ENCODE results near the gene ZNF786.
"Not testable (repeated sequence)": the region's sequence is repeated elsewhere in the genome, so short reads cannot be mapped to it uniquely, and the experiment has no call there.

The ZNF786 gene, protein sequence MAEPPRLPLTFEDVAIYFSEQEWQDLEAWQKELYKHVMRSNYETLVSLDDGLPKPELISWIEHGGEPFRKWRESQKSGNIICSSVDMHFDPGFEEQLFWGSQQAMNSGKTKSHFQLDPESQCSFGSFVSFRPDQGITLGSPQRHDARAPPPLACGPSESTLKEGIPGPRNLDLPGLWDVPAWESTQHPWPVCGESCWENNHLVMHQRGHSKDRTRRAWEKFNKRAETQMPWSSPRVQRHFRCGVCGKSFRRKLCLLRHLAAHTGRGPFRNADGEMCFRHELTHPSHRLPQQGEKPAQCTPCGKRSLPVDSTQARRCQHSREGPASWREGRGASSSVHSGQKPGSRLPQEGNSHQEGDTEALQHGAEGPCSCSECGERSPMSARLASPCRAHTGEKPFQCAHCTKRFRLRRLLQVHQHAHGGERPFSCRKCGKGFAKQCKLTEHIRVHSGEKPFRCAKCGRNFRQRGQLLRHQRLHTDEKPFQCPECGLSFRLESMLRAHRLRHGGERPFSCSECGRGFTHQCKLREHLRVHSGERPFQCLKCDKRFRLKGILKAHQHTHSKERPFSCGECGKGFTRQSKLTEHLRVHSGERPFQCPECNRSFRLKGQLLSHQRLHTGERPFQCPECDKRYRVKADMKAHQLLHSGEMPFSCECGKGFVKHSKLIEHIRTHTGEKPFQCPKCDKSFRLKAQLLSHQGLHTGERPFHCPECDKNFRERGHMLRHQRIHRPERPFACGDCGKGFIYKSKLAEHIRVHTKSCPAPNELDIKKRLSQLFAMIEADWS

DNA sequence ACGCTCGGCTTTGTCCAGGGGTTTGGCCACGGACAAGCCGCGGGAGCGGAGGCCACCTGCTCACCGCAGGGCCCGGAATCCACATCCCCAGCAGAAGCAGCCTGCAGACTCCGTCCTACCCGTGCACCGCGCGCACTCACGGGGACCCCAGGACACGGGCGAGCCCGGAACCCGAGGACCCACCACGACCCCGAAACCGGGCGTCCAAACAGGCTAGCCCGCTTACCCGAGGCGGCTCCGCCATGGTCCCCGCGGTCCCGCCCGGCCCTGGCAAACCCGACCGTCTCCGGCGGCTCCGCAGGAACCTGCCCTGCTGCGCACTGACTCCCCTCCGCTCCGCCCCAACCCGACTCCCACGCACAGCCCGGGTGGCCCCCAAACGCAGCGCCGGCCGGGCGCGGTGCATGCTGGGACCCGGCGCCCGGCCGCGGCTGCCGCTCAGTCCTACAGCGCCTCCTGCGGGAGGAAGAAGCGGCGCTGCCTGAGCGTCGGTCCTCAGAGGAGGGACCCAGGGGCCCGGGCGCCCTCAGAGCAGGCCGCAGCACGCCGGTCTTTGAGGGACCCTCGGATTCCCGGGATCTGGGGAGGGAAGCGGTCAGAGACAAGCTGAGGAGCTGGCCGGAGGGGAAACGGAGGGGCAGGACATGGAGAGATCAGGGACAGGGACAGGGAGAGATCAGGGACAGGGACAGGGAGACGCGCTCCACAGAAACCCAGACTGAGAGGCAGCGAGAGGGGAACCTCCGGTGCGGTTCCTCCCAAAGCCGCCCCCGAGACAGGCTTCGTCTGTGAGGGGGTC lies at the start of gene ZNF786:
Gene ZNF786, minus strand, starts transcription at position 322 of the 799 bp plus-strand sequence. Its CDS starts 78 bp downstream, at position 244.
- peak; percentile 92 for DNase-seq

DNA sequence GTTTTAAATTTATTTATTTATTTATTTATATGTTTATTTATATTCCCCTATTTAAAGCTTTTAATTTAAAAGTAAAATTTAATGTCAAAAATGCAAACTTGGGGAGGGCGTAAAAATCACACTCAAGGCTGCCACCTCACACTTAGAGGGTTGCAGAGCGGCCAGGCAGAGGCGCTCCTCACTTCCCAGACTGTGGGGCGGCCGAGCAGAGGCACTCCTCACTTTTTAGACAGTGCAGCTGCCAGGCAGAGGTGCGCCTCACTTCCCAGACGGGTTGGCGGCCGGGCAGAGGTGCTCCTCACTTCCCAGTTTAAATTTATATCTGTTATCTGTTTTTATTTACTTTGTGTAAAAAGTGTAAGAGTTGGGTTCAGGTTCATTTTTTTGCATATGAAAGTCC lies 45.6 kb upstream of the ZNF786 start:
- DNase-seq: no peak

DNA sequence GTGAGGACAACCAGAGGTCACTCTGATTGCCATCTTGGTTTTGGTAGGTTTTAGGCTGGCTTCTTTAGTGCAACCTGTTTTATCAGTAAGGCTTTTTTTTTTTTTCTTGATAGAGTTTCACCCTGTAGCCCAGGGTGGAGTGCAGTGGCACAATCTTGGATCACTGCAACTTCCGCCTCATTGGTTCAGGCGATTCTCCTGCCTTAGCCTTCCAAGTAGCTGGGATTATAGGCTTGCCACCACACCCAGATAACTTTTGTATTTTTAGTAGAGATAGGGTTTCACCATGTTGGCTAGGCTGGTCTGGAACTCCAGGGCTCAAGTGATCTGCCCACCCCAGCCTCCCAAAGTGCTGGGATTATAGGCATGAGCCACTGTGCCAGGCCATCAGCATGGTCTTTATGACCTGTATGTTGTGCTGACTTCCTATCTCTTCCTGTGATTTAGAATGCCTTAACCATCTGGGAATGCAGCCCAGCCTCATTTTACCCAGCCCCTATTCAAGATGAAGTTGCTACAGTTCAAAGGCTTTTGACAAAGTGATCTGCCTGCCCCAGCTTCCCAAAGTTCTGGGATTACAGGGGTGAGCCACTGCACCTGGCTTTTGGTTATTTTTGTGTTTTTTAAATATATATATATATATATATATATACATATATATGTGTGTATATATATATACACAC lies 42.7 kb upstream of the ZNF786 start:
- DNase-seq: no peak

DNA sequence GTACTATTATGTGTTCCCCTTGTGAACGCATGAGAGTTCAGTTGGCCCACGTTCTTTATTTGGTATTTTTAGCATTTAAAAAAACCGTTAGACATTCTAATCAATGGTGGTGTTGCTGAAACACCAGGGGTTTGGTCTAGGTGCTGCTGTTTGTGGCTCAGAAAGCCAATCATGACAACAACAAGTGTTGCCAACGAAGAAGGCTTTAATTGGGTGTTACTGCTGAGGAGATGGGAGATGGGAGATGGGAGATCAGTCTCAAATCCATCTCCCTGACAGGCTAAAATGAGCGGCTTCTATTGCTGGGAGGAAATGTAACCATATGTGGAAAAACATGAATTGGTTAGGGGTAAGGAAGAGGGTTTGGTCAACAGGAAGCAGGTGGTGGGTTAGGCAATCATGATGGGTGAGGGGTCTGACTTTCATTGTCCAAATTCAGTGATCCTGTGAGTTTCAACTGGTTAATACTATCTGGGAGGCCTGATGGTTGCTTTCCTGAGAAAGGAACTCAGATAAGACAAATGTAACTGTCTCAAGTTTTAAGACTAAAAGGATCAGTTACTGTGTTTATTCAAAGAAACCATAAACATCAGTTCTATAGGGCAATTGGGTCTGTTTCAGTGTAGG lies 40.2 kb upstream of the ZNF786 start:
- no peak for DNase-seq

DNA sequence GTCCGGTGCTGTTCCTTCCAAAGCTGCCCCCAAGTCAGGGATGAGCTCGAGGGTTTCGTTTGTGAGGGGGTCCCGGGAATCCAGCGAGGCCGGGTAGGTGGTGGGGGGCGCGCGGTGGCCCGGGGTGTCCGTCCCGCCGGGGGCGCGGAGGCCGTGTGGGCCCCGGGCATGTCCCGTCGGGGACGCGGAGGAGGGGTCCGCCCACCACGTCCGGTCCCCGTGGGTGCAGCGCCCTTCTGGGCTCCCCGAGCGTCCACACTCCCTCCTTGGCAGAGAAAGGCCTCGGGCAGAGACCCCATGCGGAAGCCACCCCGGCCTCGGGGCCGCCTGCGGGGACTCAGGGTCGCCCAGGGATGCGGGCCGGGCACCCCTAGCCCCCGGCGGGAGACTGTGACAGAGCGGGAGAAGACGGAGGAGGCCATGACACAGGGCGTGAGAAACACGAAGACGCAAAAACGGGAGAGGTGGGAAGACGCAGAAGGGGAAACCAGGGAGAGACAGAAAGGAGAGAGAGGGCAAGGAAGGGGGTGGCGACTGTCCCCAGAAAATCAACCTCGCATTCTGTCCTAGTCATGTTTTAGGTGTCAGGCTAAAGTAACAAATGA lies 36.2 kb upstream of the ZNF786 start:
- DNase-seq: peak; percentile 55

DNA sequence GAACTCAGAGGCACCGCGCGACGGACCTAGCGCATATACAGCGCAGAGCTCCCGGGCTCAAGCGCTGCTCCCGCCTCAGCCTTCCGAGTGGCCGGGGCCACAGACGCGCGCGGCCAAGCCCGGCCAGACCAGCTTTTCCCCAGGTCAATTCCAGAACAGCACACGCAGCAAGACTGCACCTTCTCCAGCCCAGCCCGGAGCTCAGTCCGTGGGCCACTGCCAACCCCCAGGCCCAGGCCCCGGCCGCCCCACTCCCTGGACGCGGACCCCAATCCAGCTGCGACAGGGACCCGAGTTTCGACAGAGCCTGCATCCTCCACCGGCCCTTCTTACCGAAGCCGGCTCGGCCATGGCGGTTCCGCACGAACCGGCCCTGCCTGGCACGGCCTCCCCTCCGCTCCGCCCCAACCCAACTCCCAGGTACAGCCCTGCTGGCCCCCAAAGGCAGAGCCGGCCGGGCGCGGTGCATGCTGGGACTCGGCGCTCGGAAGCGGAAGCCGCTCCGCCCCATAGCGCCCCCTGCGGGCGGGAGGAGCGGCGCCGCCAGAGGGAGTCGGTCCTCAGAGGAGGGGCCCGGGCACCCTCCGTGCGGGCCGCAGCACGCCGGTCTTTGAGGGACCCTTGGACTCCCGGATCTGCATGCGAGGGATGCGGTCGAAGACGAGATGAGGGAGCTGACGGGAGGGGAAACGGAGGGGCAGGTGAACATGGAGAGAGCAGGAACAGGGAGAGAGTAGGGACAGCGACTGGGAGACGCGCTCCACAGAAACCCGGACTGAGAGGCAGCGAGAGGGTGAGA lies 35.5 kb upstream of the ZNF786 start, which contains the start of gene ZNF425:
Gene ZNF425, minus strand, starts transcription at position 462 of the 799 bp plus-strand sequence. Its CDS starts 111 bp downstream, at position 351.
- DNase-seq: peak; percentile 92

DNA sequence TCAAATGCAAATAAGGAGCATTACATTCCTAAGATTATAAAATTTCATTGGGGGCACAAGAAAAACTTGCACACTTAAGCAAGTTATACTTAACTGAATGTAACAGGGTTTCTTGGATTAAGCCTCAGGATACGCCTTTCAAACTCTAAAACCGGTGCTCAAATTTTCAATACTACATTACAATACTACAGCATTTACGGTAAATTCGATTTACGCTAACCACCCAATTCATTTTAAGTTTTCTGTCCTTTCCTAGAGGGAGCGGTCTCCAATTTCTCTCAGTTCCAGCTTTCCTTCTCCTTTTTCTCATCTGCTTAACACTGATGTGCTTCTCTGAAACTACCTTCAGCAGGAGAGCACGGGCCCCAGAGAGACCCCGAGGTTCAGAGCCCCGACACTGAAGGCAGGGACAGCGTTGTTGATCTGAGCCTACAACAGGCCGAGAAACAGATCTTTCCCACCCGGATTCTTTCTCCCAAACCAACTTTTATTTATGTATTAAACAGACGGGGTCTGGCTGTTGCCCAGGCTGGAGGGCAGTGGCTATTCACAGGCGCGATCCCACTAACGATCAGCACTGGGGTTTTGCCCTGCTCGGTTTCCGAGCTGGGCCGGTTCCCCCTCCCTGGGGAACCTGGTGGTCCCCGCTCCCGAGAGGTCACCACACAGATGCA lies 34.8 kb upstream of the ZNF786 start:
- peak; percentile 24 for DNase-seq

DNA sequence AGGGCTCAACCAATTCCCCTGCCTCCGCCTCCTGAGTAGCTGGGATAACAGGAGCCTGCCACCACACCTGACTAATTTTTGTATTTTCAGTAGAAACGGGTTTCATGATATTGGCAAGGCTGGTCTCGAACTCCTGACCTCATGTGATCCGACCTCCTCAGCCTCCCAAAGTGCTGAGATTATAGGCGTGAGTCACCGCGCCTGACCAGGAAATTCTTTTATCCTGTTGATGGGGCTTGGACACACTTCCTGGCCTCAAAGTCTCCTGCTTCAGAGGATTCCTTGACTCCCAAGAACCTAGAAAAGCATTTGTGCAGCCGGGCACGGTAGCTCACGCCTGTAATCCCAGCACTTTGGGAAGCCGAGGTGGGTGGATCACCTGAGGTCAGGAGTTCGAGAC lies 19.5 kb upstream of the ZNF786 start:
- no peak for DNase-seq

DNA sequence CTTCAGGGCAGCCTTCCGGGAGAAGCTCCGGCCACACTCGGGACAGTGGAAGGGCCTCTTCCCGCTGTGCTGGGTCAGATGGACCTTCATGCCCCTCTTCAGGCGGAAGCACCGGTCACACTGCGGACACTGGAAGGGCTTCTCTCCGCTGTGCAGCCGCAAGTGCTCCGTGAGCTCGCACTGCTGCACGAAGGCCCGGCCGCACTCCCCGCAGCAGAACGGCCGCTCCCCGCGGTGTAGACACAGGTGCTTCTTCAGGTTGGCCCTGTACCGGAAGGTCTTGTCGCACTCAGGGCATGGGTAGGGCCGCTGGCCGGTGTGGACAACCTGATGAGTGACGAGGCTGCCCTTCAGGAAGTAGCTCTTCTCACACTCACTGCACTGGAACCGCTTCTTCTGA lies 14.2 kb upstream of the ZNF786 start:
- DNase-seq: no peak

DNA sequence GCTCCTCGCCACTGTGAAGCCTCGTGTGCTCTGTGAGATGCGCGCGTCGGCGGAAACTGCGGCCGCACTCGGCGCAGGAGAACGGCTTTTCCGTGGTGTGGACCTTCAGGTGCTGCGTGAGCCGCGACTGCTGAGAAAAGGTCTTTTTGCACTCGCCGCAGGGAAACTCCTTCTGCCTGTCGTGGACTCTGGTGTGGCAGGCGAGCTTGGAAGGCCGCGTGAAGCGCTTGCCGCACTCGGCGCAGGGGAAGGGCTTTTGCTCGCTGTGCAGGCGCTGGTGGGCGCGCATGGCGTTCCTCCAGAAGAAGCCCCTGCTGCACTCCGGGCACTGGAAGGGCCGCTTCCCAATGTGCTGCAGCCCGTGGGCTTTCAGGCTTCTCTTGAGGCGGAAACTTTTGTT lies 13.7 kb upstream of the ZNF786 start:
- DNase-seq: no peak

DNA sequence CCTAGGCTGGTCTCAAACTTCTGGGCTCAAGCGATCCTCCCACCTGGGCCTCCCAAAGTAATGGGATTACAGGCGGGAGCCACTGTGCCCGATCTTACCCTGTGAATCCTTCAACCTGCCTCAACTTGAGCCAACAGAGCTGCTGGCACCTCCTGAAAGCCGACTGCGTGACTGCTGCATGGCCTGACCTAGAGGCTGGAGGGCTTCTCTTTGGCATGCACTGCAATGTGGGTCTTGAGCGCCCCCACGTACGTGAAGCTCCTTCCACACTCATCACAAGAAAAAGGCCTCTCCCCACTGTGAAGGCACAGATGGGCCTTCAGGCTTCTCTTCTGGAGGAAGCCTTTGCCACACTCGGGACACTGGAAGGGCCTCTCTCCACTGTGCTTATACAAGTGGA lies 12.9 kb upstream of the ZNF786 start:
- DNase-seq: no peak

DNA sequence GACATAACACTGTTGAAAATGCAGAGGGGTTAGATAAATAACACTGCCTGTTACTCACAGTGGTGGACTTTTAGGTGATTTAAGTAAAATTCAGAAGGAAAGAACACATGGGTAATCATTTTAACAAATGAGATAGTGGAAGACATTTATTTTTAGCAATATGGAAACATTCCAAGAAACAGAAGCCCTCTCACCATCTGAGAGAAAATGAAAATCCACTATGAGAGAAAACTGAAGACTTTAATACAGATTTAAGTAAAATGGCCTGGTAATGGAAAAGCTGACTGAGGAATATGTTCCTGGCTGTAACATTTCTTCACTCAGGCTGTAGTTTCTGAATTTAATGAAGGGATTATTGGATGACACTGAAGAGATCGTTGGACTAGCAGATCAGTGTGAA lies 12.1 kb upstream of the ZNF786 start:
- no peak for DNase-seq

DNA sequence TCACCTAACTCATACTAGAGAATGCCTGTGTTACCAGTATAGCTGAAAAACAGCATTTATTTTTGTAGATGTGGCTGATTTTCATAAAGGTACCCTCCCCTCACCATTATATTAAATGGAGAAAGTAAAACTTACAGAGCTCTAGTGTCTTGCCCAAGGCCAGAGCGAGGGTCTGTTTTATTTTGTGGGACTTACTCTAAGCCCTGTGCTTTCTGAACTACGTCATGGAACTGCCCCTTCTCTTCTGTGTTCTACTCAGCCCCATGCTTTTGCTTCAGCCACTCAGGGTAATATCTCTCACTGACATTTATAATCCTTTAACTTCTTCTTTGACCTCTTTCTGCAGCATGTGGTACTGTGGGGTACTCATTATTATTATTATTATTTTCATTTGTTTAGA lies 10.3 kb upstream of the ZNF786 start:
- no peak for DNase-seq

DNA sequence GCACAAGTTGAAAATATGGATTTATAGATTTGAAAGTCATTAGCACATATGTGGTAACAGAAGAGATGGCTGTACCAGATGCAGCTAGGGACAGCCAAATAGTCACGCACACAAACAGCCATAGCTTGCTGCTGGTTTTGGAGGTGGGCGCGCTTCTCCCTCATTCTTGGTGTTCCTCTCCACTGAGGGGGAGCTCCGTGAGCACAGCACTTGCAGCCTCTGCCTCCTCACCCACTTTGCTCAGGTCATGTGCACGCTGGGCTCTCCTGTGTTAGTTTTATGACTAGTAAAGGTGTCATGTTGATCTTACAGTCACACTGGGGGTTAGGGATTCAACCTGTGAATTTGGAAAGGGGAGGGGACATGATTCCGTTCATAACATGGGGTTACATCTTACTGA lies 8.5 kb upstream of the ZNF786 start:
- DNase-seq: no peak

DNA sequence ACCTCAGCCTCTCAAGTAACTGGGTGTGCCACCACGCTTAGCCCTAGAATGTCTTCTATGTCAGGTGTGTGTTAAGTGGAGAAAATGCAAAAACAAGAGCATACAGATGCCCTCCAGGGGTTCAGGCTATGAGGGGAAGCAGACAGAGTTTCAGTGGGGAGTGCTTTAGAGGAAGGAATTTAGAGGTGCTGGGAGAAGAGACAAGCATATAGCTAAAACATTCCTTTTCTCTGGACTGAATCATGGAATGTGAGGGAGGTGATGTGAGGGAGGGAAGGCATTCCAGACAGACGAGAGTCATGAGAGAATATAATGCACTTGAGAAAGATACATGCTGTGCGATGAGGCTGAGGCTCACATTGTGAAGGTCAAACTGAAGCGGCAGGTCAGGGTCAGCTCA lies 6.6 kb upstream of the ZNF786 start:
- no peak for DNase-seq

DNA sequence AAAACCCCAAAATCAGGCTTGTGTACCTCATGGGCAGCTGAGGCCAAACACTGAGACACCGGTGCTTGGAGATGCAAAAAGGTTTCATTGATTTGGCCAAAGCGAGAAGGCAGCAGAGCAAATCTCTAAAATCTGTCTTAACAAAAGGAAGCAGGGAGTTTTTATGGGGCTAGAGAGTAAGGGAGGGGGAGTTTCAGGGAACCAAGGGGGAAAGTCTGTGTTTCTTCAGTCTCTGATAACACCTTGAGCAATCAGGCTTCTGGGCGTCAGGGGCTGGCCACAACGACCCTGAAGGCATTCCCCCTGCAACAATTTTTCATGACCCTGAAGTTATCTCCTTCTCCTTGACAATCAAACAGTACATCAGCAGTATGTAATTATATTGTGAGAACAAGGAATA lies 2.7 kb upstream of the ZNF786 start:
- no peak for DNase-seq

DNA sequence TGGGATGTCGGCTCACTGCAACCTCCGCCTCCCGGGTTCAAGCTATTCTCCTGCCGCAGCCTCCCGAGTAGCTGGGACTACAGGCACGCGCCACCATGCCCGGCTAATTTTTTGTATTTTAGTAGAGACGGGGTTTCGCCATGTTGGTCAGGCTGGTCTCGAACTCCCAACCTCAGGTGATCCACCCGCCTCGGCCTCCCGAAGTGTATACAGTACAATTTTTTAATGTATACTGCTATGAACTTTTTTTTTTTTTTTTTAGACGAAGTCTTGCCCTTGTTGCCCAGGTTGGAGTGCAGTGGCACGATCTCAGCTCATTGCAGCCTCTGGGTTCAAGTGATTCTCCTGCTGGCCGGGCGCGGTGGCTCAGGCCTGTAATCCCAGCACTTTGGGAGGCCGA lies 1.7 kb upstream of the ZNF786 start:
- not testable (repeated sequence) for DNase-seq

DNA sequence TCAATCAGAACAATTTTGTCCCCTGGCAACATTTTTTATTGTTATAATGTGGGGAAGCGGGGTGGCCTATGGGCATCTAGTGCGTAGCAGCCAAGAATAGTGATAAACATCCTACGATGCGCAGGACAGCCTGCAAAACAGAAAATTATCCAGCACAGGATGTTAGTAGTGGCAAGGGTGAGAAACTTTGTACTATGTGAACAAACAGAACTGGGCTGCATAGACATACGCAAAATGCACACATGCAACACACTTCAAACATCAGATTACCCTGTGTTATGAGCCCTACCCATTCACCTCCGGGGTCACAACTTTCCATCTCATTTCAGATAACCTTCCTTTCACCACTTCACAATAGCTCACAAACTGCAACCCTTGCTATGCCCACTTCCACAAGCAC lies 3.1 kb downstream of the ZNF786 start:
- no peak for DNase-seq

DNA sequence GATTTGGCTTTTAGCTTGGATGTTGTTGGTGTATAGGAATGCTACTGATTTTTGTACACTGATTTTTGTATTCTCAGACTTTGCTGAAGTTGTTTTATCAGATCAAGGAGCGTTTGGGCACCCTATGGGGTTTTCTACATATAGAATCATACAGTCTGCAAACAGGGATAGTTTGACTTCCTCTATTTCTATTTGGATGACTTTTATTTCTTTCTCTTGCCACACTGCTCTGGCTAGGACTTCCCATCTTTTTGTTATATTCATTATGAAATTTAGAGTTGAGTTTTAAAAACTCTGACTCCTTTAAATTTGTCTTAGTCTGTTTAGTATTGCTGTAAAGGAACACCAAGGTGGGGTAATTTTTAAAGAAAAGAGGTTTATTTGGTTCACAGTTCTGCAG lies 4.7 kb downstream of the ZNF786 start:
- peak; percentile 73 for DNase-seq

DNA sequence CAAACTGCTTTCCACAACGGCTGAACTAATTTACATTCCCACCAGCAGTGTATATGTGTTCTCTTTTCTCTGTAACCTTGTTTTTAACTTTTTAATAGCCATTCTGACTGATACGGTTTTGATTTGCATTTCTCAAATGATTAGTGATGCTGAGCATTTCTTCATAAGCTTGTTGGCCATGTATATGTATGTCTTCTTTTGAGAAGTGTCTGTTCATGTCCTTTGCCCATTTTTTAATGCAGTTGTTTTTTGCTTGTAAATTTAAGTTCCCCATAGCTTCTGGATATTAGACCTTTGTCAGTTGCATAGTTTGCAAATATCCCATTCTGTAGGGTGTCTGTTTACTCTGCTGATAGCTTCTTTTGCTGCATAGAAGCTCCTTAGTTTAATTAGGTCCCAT lies 6.1 kb downstream of the ZNF786 start:
- DNase-seq: no peak
